Measurements from ENCODE around the gene TMEM151A.
"Not testable (repeated sequence)": the region's sequence is repeated elsewhere in the genome, so short reads cannot be mapped to it uniquely, and the experiment has no call there.

TMEM151A gene

DNA sequence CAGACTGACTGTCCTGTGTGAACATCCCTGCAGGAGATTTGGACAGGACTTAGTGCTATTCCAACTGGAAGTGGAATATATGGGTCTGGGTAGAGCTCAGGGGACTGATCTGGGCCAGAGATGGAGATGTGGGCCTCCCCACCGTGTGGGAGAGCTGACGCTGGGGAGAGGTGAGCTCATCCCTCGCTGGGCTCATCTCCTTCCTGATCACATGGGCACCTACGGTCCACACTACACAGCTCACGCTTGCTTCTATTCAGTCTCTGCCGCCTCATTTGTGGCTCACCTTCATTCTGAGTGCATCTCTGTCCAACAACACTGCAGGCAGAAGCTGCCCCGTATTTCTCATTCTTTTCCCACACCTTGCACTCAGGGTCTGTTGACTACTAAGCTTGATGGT is 39.9 kb upstream of the TMEM151A start:
- TF ChIP-seq, protein P1, sequence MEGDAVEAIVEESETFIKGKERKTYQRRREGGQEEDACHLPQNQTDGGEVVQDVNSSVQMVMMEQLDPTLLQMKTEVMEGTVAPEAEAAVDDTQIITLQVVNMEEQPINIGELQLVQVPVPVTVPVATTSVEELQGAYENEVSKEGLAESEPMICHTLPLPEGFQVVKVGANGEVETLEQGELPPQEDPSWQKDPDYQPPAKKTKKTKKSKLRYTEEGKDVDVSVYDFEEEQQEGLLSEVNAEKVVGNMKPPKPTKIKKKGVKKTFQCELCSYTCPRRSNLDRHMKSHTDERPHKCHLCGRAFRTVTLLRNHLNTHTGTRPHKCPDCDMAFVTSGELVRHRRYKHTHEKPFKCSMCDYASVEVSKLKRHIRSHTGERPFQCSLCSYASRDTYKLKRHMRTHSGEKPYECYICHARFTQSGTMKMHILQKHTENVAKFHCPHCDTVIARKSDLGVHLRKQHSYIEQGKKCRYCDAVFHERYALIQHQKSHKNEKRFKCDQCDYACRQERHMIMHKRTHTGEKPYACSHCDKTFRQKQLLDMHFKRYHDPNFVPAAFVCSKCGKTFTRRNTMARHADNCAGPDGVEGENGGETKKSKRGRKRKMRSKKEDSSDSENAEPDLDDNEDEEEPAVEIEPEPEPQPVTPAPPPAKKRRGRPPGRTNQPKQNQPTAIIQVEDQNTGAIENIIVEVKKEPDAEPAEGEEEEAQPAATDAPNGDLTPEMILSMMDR (IDR thresholded peaks at IDR 0.05; ENCODE audit: insufficient read depth, low read depth, low read length, missing control alignments) = no peak
- DNase-seq (ENCODE audit: low read depth) = no peak
- H3K4me3 ChIP-seq (ENCODE audit: low read length) = no peak overlapping the region

DNA sequence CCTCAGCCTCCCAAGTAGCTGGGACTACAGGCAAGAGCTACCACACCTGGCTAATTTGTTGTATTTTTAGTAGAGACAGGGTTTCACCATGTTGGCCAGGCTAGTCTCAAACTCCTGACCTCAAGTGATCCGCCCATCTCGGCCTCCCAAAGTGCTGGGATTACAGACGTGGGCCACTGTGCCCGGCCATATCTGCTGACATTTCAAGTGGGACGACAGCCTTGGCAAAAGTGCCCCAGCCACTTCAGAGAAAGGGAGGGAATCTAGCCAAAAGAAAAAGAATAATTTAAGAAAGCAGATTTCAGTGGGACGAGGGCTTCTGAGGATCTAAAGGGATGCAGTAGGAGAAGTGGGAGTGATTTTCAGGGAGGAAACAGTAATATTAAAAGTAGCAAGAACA is 38.6 kb upstream of the TMEM151A start:
- not testable (repeated sequence) for DNase-seq (ENCODE audit: low read depth); H3K4me3 ChIP-seq (ENCODE audit: low read length)

DNA sequence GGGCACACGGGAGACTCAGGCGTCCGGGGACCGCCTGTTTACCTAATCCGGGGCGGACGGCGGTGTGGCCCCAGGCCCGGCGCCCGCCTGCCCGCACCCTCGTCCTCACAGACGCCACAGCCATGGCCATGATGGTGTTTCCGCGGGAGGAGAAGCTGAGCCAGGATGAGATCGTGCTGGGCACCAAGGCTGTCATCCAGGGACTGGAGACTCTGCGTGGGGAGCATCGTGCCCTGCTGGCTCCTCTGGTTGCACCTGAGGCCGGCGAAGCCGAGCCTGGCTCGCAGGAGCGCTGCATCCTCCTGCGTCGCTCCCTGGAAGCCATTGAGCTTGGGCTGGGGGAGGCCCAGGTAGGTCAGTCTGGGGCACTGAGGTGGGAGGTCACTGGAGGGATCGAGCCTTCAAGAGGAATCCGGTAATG is 33.2 kb upstream of the TMEM151A start:
- peak overlapping the region; percentile 87 for H3K4me3 ChIP-seq (ENCODE audit: low read length)
- DNase-seq (ENCODE audit: low read depth) = no peak
- TF ChIP-seq, protein P1 (IDR thresholded peaks at IDR 0.05; ENCODE audit: insufficient read depth, low read depth, low read length, missing control alignments) = no peak

DNA sequence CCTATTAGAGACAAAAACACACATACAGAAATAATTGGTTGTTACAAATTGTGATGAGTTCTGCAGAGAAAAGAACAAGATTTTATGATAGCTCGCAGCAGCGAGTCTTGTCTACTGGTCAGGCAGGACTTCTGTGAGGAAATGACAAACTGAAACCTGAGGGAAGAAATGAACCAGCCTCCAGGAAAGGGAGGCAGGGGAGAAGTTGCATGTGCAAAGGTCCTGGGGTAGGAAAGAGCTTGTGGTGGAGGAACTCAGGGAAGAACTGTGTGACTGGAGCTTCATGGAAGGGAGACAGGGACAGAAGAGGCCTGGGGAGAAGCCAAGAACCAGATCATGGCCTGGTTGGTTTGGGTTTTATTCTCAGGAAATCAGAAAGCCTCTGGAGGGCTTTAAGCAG is 32.5 kb upstream of the TMEM151A start:
- TF ChIP-seq, protein P1 (IDR thresholded peaks at IDR 0.05; ENCODE audit: insufficient read depth, low read depth, low read length, missing control alignments) = no peak
- H3K4me3 ChIP-seq (ENCODE audit: low read length) = no peak overlapping the region
- DNase-seq (ENCODE audit: low read depth) = no peak

DNA sequence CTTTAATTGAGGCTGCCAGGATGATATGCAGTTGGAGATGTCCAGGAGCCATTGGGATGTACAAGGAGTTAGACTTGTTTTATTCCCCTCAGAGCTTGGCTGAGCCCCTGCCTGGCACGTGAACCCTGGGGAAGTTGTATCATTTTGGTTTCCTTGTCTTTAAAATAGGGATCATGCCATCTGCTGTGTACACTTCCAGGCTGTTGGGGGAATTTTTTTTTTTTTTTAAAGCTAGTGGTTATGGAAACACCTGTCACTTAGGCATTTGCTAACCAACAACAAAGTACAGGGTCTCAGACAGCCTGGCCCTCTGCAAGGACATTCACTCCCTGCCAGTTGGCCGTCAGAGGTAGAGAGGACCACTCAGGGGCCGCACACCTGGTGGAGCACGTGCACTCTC is 31.7 kb upstream of the TMEM151A start:
- no peak overlapping the region for H3K4me3 ChIP-seq (ENCODE audit: low read length)
- DNase-seq (ENCODE audit: low read depth) = no peak
- TF ChIP-seq, protein P1 (IDR thresholded peaks at IDR 0.05; ENCODE audit: insufficient read depth, low read depth, low read length, missing control alignments) = no peak

DNA sequence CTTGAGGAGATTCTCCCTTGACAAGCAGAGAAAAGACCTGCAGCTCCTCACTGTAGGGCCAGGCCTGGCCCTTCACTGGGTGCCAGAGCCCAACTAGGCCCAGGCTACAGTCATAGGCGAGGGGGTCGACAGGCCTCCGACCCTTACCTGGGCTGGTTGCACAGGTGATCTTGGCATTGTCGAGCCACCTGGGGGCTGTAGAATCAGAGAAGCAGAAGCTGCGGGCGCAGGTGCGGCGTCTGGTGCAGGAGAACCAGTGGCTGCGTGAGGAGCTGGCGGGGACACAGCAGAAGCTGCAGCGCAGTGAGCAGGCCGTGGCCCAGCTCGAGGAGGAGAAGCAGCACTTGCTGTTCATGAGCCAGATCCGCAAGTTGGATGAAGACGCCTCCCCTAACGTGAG is 30.1 kb upstream of the TMEM151A start:
- DNase-seq (ENCODE audit: low read depth) = no peak
- TF ChIP-seq, protein P1 (IDR thresholded peaks at IDR 0.05; ENCODE audit: insufficient read depth, low read depth, low read length, missing control alignments) = no peak
- H3K4me3 ChIP-seq (ENCODE audit: low read length) = no peak overlapping the region

DNA sequence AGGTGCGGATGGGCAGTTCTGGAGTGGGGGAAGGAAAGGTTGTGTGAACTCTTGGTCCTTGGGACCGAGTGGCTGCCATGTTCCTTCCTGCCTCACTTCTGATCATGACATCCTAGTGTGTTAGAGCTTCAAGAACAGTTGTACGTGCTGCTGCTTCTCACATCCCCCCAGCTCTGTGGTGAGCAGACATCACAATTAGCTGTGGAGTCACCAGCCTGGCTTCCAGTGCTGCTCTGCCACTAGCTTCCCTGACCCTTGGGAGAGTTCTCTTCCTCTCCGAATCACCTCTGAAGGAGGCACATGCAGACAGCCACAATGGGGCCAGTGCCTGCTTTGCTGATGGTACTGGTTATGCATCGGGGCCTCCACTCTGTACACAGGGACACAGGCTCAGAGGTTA is 29.5 kb upstream of the TMEM151A start:
- TF ChIP-seq, protein P1 (IDR thresholded peaks at IDR 0.05; ENCODE audit: insufficient read depth, low read depth, low read length, missing control alignments) = no peak

DNA sequence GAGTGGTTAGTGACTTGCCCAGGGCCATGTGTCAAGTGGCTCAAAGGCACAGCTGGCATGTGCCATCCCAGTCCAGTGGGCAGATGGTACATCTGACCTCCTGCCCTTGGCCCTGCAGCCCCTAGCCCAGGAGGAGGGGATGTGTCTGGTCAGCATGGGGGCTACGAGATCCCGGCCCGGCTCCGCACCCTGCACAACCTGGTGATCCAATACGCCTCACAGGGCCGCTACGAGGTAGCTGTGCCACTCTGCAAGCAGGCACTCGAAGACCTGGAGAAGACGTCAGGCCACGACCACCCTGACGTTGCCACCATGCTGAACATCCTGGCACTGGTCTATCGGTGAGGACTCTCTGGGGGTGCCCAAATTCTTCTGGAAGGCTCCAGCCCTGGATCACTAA is 29.0 kb upstream of the TMEM151A start:
- no peak overlapping the region for H3K4me3 ChIP-seq (ENCODE audit: low read length)
- TF ChIP-seq, protein P1 (IDR thresholded peaks at IDR 0.05; ENCODE audit: insufficient read depth, low read depth, low read length, missing control alignments) = no peak
- DNase-seq (ENCODE audit: low read depth) = no peak

More for the DNA sequence above, 29.5 kb upstream of the TMEM151A start:
- DNase-seq (ENCODE audit: low read depth) = no peak
- H3K4me3 ChIP-seq (ENCODE audit: low read length) = no peak overlapping the region
